ENCODE data around the gene C14orf180.

Gene C14orf180

DNA sequence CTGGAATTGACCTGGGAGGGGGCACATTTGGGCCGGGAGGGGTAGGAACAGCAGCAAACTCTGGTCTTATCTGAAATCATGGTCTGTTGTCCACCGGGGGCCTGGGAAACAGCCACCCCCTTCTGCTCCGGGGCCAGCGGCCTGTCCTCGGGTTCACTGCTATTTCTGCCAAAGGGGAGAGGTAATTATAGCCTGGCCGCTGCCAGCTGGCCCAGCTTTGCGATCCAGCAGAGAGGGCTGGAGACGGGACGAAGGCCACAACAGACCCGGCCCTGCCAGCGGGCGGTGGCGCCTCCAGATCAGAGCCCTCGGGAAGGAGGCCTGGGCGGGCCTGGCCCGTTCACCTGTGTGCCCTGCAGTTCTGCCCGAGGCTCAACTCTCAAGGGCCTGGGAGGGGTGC, at the start of gene C14orf180:
Gene C14orf180, plus strand, starts transcription at position 258 of the 400 bp plus-strand sequence. CDS start 6,667 bp downstream, outside the sequence.
- DNase-seq: no peak

GRCh38 chr14:104530646-104531045, 48.9 kb upstream of the C14orf180 start:
- DNase-seq: no peak

DNA sequence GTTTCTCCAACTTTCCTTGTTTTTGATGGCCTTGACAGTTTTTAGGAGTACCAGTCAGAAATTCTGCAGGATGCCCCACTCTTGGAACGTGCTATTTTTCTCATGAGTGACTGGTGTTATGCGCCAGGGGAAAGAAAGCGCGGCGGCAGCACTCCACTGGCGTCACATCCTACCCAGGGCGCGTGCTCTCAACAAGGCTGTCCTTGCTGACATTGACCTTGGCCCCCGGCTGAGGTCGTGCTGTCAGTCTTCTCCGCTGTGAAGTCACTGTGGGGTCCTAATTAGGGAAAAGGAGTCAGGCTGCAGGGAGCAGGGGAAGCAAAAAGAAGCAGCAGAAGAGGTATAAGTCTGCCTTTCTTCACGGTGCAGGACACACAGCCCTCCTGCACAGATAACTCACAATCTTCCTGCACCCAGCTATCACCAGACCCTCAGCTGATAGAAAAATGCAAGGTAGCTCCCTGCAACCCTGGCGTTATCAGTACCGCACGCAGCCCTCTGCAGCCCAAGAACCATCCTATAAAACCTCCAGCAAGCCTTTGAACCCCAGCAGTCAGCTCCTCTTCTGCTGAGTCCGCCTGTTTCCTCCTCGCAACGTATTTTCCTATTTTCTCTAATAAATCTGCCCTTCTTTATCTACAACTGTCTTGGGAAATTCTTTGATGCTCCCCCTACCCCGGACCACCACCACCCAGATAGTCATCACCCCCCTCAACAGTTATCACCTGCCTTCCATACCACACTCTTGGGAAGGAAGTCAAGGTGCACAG, 48.0 kb upstream of the C14orf180 start:
- no peak for DNase-seq

DNA sequence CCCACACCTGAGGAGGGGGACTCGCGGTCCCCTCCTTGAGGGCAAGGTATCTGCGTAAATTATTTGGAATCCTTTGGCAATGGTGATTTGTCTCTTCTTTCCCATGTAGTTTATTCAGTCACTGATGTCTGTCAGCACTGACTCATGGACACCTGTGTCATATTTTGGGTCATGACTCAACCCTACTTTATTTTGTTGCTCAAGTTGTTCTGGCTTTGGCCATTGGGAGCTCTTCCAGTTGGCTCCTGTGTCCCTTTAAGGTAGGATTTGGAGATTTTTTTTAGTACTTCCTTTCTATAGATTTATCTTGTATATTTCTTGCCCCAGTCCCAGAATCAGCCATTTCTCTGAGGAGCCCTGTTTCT, 47.4 kb upstream of the C14orf180 start:
- no peak for DNase-seq

- DNase-seq: no peak
Measured at GRCh38 chr14:104534036-104534435, 45.5 kb upstream of the C14orf180 start.

DNA sequence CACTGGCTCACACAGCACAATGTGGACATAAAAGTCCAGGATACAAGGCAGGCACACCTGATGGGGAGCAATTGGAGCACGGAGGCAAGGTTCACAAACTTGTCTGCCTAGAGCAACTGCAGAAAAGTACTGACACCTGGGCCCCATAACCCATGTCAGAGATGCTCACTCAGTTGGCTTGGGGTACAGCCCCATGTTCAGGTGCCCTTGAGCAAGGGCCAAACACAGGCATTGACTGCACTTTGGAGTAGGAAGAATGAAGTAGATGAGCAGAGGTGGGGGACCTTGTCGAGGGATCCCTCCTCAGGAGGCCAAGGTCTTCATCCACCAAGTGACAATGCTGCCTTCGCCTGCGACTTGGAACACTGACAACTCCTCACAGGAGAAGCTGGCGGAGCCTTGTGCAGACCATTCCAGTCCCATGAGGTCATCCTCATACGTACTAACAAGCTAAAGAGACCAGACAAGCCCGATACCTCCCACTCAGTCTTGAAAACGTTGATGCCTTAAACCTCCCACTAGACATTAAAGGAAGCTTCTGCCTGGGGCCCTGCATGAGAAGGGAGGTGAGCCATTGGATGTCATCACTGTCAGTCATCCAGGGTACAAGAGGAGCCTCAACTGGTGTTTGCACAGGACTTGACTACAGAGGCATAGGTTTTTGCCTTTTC, 42.5 kb upstream of the C14orf180 start:
- DNase-seq: no peak

- DNase-seq: no peak
Measured at GRCh38 chr14:104537613-104537988, 42.0 kb upstream of the C14orf180 start.

DNA sequence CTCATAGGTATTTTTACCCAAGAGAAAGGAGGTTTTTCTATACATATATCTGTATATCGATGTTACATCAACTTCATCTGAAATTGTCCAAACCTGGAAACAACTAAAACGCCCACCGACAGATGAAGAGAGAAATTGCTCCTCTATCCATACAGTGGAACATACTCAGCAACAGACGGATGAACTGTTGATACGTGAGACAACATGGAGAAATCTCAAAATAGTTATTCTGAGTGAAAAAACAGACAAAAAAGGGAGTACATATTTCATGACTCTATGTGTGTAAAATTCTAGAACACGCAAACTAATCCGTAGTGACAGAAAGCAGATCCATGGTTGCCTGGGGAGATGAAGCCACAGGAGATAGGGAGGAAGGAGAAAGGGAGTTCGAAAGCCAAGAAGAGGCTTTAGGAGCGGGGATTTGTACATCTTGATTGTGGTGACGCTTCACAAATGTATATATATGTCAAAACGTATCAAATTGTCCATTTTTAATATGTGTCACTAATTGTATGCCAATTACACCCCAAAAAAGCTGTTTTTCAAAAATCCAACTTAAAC, 37.6 kb upstream of the C14orf180 start:
- no peak for DNase-seq

DNA sequence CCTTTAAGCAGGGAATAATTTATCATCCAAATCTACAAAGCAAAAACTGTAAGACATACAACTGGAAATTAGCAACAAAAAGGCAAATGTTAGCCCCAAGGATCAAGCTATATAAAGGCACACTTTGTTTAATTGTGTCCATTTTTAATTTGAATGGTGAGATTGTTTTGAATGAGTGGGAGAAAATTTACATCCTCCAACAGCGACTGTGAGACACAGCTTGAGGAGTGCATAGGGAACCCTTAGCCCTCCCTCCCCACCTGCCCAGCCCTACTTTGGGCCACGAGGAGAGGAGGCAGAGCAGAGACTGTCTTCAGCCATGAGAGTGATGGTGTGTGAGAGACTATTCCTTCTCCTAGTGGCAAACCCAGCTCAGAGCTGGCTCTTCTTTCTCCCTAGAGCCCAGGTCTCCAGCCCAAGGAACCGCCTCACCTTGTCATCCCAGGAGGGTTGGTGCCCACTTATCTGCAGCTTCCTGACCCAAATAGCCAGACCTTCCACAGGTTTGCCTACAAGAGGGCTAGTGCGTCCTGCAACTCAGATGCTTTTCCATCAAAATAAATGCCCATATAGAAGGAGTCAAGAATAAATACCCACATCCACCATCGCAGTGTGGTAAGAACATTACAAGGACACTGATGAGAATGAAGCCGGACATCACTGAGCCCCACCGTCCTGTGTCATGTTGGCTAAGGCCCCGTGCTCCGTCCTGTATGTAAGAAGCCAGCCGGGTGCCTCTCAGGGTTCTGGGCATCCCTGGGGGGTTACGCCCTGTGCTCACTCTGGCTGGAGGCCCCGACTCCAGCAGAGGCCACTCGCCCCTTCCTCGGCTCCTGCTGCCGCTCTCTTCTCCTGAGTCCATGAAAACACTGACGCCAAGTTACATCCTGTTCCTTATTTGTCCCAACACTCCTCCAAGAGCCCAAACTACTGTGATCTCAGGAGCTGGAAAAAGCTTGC, 36.4 kb upstream of the C14orf180 start:
- no peak for DNase-seq

DNA sequence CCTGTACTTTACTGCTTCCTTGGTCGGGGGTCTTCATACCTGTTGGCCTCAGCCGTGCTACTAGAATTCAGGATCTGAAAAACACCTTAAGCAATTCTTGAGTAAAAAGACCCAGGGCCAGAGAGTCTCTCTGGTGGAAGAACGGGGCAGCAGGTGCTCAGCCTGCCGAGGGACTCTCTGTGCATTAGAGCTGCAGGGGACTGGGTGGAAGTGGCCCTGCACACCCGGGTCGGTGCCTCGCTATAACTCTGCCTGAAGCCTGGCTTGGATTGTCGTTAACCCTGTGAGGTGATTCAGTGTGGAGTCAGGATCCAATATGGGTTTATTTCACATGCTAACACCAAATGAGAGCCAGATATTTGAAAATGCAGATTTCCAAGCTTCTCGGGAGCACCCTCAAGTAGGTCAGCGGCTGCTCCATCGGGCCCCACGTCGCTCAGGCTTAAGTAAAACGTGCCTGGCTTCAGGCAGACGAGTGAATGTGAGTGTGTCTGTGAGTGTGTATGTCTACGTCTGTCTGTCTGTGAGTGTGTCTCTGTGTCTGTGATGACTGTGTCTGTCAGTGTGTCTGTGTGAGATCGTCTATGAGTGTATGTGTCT, 35.1 kb upstream of the C14orf180 start:
- no peak for DNase-seq

- no peak for DNase-seq
Measured at GRCh38 chr14:104545151-104545941, 34.2 kb upstream of the C14orf180 start.

DNA sequence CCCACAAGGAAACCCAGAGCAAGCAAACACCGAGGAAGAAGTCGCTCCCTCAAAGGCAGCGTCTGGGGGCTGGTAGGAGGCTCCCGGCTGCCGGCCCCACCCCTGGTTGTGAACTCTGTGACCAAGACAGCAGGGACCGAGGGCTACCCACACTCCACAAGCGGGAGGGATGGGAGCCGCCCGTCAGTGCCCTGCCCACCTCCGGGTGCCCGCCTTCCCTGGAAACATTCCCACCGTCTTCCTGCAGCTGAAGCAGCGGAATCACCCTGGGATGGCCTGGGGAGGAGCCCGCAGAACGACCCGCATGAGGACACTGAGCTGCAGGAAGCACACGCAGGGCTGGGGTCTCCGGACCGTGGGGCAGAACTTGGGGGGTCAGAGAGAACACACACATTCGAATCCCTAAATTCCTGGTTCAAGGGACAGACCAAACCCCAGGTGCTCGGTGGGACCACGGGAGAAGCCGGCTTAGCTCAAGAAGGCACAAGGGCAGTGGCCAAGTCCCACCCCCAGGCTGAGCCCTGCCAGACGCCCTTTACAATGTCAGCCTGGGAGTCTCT, 33.5 kb upstream of the C14orf180 start:
- no peak for DNase-seq

- no peak for DNase-seq
Measured at GRCh38 chr14:104546591-104547309, 32.8 kb upstream of the C14orf180 start.

DNA sequence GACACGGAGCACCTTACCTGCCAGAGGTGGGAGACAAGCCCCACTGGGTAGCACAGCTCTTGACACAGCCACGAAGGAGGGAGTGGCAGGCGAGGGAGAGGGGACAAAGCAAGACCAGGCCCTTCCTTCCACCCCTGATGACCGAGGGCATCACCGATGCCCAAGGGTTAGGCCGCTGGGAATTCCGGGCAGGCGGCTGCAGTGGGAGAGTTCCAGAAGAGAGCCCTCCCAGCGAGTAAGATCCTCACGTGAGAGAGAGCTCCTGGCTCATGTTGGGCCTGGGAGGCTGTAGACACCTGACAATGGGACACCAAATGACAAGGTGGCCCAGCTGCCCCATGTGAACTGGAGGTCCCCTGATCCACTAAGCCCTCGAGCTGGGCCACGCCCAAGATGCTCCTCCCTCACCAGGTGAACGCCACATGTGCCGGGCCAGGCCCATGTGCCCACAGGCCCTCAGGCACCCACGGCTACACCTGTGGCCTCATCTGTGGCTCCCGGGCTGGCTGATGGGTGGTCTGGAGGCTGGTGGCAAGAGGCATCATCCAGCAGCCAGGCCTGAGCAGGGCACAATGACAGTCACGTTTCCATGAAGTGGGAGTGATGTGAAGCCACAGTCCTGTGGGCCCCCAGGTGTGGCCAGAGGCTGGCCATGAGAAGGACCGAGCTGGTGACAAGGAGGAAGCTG, 32.1 kb upstream of the C14orf180 start:
- DNase-seq: no peak

- no peak for DNase-seq
Measured at GRCh38 chr14:104547998-104548700, 31.4 kb upstream of the C14orf180 start.

DNA sequence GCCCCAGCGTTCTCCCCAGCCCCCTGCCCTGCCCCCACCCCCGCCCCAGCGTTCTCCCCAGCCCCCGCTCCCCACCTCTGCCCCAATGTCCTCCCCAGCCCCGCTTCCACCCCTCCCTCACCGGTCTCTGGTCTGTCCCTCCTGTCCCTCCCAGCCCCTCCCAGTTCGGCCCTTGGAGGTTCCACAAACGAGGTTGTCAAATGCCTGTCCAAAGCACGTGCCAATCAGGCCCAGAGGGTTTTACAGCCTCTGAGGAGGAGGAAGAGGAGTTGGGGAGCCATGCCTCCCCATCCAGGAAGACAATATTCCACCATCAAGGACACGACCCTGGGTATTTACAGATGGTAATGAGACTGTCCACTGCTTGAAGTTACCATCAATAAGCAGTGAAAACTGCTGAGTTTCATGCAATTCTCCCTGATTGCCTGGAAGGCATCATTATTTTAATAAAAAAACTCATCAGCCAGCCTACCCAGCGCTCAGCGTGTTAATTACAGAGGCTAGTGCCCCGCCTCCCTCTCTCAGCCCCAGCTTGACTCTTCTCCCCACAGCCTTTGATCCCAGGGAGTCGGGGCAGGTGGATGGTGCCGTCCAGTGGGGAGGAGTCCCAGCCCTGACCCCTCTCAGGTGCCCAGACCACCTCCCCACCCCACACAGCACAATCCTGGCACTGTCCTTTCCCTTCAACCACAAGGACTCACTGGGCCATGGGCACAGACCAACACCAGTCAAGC, 30.6 kb upstream of the C14orf180 start:
- DNase-seq: no peak

DNA sequence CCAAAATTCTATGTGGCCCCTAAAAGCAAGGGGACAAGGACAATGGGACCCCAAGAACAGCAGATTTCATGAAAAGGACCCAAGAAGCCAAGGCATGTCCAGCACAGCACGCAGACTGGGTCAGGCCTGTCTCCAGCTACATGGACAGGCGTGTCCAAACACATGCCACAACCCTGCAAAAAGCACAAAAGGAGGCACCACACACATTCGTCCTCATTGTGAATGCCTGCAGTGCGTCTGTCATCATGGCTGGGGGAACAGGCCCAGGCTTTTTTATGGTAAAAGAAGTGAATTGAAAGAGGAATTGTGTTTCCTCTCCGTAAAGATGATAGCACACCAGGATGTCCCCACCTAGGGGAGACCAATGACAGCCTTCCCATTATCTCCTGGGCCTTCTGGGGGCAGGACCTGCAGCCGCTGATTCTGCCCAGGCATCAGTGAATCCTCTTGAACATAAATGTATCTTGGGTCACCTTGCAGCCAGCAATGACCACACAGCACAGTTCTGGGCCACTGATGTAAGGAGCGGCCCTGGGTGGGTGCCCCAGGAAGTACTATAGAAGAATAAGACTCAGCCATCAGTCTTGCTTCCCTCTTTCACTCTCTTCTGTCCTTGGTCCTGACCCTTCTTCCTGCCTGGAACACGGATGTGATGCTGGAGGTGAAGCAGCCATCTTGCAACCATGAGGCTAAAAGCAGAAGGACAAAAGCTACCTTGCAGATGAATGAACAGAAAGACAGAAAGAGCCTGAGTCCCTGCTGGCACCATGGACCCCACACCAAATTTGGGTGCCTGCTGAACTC, 29.8 kb upstream of the C14orf180 start:
- DNase-seq: no peak

GRCh38 chr14:104550340-104550860, 29.2 kb upstream of the C14orf180 start:
- DNase-seq: no peak
